Neural cell (in vitro differentiated cells): ENCODE data around the gene PRCC.

Experiments used
- EP300 ChIP-seq: fragments of 450-650 bp; conservative IDR thresholded peaks from 2 replicates; pipeline ENCODE4 v1.6.1; 2014; ENCODE audit warnings: antibody characterized with exemption, mild to moderate bottlenecking, moderate library complexity; ENCODE audit not compliant: poor library complexity, severe bottlenecking
- EZH2 ChIP-seq: fragments of 200-600, 300-800 bp; shearing (Covaris generic), sonication (generic); IDR thresholded peaks from 2 replicates; pipeline ENCODE4 v1.6.1; 2014; ENCODE audit warnings: antibody characterized with exemption, low read length, borderline replicate concordance, mild to moderate bottlenecking; ENCODE audit not compliant: insufficient read depth, poor library complexity, severe bottlenecking
- MXI1 ChIP-seq: fragments of 450-650 bp; conservative IDR thresholded peaks from 2 replicates; pipeline ENCODE4 v1.6.1; 2014; ENCODE audit warnings: antibody characterized with exemption, mild to moderate bottlenecking; ENCODE audit not compliant: poor library complexity, severe bottlenecking
- POLR2AphosphoS5 ChIP-seq: IDR thresholded peaks from 2 replicates; pipeline ENCODE4 v1.6.1; 2012
- RAD21 ChIP-seq: fragments of 450-650 bp; conservative IDR thresholded peaks from 2 replicates; pipeline ENCODE4 v1.6.1; 2014; ENCODE audit warnings: antibody characterized with exemption, mild to moderate bottlenecking, moderate library complexity
- TAF1 ChIP-seq: IDR thresholded peaks from 2 replicates; pipeline ENCODE4 v1.6.1; 2012; ENCODE audit warnings: low read depth
- TF ChIP-seq, protein P1 (sequence below): fragments of 450-650 bp; IDR thresholded peaks from 2 replicates; pipeline ENCODE4 v1.5.1; 2014; ENCODE audit warnings: antibody characterized with exemption, mild to moderate bottlenecking, moderate library complexity; ENCODE audit not compliant: poor library complexity, severe bottlenecking
- TF ChIP-seq, protein P2 (sequence below): IDR thresholded peaks from 2 replicates; pipeline ENCODE4 v1.6.1; 2012; ENCODE audit warnings: borderline replicate concordance

DNA sequence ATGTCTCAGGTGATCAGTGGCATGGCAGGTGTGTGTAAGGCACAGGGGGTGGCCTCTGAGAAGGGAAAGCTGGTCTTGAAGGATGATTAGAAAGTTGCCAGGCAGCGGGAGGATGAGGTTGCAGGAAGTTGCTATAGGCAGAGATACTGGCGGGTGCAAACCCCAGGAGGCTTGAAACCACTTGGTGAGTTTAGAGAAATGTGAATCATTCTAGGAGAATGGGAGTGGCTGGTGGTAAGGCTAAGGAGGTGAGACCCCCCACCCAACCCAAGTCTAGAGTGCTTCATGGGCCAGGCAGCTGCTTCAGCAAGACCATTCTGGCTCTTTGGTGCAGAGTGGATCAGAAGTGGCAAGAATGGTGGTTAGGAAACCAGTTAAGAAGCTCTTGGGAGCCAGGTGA is 40.3 kb downstream of the PRCC start:
- TF ChIP-seq, protein P1, sequence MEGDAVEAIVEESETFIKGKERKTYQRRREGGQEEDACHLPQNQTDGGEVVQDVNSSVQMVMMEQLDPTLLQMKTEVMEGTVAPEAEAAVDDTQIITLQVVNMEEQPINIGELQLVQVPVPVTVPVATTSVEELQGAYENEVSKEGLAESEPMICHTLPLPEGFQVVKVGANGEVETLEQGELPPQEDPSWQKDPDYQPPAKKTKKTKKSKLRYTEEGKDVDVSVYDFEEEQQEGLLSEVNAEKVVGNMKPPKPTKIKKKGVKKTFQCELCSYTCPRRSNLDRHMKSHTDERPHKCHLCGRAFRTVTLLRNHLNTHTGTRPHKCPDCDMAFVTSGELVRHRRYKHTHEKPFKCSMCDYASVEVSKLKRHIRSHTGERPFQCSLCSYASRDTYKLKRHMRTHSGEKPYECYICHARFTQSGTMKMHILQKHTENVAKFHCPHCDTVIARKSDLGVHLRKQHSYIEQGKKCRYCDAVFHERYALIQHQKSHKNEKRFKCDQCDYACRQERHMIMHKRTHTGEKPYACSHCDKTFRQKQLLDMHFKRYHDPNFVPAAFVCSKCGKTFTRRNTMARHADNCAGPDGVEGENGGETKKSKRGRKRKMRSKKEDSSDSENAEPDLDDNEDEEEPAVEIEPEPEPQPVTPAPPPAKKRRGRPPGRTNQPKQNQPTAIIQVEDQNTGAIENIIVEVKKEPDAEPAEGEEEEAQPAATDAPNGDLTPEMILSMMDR, result no peak
- TF ChIP-seq MXI1 (no peak), TAF1 (no peak), RAD21 (no peak), EZH2 (no peak), POLR2AphosphoS5 (no peak), EP300 (no peak)
- TF ChIP-seq, protein P2, sequence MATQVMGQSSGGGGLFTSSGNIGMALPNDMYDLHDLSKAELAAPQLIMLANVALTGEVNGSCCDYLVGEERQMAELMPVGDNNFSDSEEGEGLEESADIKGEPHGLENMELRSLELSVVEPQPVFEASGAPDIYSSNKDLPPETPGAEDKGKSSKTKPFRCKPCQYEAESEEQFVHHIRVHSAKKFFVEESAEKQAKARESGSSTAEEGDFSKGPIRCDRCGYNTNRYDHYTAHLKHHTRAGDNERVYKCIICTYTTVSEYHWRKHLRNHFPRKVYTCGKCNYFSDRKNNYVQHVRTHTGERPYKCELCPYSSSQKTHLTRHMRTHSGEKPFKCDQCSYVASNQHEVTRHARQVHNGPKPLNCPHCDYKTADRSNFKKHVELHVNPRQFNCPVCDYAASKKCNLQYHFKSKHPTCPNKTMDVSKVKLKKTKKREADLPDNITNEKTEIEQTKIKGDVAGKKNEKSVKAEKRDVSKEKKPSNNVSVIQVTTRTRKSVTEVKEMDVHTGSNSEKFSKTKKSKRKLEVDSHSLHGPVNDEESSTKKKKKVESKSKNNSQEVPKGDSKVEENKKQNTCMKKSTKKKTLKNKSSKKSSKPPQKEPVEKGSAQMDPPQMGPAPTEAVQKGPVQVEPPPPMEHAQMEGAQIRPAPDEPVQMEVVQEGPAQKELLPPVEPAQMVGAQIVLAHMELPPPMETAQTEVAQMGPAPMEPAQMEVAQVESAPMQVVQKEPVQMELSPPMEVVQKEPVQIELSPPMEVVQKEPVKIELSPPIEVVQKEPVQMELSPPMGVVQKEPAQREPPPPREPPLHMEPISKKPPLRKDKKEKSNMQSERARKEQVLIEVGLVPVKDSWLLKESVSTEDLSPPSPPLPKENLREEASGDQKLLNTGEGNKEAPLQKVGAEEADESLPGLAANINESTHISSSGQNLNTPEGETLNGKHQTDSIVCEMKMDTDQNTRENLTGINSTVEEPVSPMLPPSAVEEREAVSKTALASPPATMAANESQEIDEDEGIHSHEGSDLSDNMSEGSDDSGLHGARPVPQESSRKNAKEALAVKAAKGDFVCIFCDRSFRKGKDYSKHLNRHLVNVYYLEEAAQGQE, result no peak
